Ramos (cell line): ENCODE results near the gene FXYD1.

Source experiments
- in situ Hi-C: fragments of 300-500 bp; cut with MboI; formaldehyde crosslinking; loops from one replicate; pipeline ENCODE4 v1.14.3; 2022; ENCODE audit warnings: low sequenced_read_pairs; ENCODE audit not compliant: unreplicated experiment

FXYD1 gene

GRCh38 chr19:35177377-35178274 lies 39.0 kb downstream of the FXYD1 start:
- in situ Hi-C loops = no loop called here

- in situ Hi-C loops = no loop called here
Measured at GRCh38 chr19:35178701-35179100, 40.1 kb downstream of the FXYD1 start.

GRCh38 chr19:35179830-35180229 lies 41.2 kb downstream of the FXYD1 start:
- in situ Hi-C loops = no loop called here

- in situ Hi-C loops = no loop called here
Measured at GRCh38 chr19:35181387-35181786, 42.8 kb downstream of the FXYD1 start.

GRCh38 chr19:35184267-35184666 lies 45.6 kb downstream of the FXYD1 start:
- in situ Hi-C loops = no loop called here

- in situ Hi-C loops = no loop called here
Measured at GRCh38 chr19:35184884-35185283, 46.3 kb downstream of the FXYD1 start.
